ENCODE data around the gene MAGI2.

MAGI2 gene

DNA sequence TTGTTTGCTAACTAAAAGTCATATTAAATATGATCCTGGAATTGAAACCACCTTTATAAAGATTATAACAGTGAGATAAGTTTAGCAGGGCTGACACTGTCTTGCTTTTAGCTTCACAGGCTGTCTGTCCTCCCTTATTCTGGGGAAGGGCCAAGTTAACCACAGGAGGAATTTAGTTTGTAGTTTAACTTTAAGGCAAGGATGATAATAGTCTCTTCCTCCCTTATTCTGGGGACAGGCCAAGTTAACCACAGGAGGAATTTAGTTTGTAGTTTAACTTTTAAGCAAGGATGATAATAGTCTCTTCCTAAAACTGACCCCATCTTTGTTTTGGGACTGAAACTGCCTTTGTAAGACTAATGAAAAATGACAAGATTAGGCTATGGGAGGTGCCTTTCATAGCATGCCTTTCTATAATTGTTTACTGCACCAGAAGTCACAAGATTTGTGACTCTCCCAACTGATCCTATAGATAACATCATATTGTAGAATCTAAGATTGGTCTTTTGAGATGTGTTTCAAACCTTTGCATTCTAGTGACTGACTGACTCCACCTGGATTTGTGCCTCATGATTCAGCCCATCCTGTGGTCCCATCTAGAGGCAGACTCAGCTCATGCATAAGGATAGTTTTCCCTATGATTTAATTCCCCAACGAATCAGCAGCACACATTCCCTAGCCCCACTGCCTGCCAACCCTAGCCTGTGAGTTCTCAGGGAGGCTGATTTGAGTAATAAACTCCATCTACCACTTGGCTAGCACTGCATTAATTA lies 212.0 kb downstream of the MAGI2 start:
- FAIRE-seq: peak; percentile 99

DNA sequence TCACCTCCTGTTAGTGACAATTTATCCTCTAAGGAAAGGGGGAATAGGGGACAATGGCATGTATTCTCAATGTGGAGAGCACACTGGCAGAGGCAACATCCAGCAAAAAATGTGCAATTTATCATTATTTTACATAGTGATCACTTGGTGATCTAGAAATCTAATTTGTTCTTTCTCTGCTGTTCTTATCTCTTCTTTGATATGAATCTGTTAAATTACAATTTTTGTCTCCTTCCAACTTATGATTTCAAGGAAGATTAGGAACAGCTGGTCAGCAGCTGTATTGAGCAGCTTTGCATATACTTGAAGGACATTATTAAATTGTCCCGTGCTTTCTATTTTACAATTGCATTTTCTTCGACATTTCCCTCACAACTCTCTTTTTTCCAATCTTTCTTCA lies 213.1 kb downstream of the MAGI2 start:
- peak; percentile 29 for FAIRE-seq

DNA sequence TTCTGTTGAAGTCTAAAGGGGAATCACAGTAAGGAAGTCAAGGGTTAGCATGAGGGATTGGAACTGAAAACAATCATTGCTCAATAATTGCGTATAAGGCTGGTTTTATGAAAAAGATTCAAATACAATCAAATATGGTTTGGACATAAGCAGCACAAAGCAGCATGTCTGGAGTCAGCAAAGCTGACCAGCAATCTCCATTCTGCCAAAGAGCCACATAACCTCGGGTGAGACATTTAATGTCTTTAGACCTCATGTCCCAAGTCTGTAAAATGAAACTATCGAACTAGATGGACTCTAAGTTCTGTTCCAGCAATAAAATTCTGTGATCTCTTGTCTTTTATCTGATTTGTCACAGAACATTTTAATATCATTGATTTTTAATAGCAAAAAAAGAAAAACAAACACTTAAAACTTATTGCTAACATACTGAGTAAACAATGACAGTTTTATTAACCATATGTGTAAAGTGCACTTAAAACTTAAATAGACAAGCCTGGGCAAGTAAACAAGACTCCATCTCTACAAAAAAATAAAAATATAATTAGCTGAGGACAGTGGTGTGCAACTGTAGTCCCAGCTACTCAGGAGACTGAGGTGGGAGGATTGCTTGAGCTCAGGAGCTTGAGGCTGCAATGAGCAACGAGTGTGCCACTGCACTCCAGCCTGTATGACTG lies 217.0 kb downstream of the MAGI2 start:
- peak; percentile 96 for FAIRE-seq

DNA sequence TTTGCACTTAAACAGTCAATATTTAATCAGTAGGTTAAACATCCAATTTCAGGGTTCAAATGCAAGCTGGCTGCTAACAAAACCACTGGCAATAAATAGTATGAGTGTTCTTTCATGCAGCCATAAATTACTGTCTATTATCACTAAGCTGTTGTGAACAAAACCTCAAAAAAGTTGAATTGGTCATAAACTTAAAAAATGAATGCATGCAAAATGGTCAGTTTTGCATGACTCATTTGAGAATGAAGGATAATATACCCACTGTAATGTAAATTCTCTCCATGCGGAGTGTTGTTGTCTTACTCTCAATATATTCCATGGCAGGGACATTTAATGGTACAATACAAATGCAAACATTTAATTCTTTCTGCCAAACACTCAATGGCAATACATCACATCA lies 226.4 kb downstream of the MAGI2 start:
- no peak for FAIRE-seq

DNA sequence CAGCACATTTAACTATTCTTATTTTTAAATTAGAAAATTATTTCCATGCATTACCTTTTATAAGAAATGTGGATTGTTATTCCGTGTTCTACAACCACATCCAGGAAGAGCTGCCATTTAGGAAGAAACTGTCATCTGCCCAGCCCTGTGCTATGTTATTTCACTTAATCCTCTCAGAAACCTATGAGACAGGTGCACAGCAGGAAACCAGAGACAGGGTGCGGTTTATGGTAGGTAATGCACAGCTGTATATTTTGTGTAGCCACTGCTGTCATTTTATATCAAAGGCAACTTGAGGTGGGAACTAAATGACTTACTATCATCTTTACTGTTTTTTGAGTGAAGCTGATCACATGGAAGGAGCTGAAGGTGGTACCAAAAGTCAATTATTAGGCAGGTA lies 232.3 kb downstream of the MAGI2 start:
- FAIRE-seq: no peak

DNA sequence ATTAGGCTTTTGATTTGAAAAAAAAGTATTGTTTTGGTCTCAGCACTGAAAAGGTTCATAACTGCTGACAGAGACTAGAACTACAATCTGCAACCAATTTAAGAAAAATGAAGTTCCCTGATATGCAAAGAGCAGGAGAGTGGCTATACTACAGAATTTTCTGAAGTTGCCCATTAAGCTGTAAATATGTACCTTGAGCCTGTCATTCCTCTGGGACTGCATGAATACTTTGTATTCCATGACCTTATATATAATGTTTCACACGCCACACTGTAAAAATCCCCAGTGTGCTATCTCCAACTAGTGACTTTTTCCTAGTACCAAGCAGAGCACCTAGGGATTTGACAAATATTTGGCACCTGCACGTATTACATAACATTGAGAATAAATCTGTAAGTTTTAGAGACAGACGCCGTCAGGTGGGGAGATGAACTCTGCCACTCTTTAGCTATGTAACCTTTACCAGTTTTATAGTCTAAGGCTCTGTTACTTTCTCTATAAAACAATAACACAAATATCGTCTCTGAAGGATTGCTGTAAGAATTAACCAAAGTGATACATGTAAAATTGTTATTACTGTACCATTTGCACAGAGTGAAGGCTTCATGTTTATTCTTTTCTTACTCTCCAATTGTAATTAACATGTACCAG lies 235.4 kb downstream of the MAGI2 start:
- FAIRE-seq: no peak

DNA sequence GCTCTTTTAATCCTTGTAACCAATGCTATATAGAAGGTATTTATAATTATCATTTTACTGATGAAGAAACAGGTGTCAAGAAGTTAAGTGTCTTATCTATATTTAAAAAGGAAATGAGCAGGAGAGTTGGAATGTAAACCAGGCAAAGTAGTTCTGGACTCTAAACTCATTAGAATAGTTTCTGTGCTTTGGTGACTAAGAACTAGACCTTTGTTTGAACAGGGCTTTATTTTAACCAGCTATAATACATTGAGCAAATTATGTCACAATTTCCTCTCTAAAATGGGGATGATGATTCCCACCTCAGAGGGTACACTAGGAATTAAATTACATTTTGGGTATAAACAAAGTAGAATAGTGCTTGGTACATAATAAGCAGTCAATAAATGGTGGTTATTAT lies 236.0 kb downstream of the MAGI2 start:
- FAIRE-seq: no peak

DNA sequence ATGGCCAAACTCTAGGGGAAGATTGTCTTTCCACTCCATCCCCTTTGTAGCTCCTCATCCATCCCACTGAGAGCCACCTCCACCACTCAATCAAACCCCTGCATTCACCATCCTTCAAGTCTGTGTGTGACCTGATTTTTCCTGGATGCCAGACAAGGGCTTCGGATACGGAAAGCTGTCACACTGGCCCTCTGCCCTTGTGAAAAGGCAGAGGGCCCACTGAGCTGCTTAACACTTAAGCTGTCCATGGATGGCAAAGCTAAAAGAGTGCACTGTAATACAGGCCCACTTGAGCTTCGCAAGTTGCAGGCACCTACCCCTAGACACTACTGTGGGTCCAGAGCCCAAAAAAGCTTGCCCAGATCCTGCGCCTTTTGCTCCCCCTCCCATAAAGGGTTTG lies 237.2 kb downstream of the MAGI2 start:
- FAIRE-seq: no peak

DNA sequence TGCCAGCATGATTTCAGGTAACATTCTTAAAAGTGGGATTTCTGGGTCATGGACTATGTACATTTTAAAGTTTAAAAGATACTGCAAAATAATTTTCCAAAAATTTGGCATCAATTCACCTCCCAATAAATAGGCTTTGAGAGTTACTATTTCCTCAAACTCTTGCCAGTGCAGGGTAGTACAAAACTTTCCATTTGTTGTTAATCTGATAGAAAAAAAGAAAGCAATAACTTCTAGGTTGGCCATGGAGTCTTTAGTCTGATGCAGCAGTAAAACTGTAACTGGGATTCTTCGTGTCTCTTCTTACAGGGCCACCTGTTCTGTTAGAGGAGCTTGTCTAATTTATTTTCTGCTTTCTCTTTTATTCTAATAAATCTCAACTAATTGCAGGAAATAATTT lies 241.1 kb downstream of the MAGI2 start:
- FAIRE-seq: no peak

DNA sequence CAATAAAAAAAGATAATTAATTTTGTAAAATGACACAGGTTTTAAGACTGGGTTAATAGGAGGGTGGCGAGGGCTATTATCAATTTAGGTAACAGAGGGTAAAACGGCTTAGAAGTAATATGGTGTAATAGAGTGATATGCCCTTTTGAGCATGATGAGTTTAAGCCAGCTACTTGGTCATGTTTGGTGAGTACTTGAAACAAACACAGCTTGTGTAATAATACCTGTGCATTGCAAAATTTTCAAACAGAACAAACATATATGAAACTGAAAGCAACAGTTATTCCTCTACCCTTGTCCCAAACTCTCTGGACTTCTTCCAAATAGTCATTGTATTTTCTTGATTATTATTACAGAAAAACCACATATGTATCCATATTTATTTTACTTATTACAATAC lies 241.7 kb downstream of the MAGI2 start:
- no peak for FAIRE-seq

DNA sequence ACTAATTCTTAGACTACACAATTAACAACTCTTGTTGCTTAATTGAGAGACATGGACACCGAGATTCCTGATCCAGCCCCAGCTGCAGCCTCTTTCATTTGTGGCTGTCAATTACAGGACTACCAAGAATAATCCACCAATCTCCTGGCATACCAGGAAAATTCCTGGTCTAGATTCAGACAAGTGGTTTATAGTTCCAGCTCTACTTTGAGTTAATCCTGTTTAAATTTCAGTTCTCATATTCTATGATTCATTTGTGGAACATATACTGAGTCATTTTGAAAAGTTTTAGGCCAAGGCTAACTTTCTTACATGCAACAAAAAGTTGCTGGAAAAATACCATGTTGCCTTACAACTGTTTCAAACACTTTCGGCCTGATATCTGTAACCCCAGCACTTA lies 253.5 kb downstream of the MAGI2 start:
- FAIRE-seq: no peak

DNA sequence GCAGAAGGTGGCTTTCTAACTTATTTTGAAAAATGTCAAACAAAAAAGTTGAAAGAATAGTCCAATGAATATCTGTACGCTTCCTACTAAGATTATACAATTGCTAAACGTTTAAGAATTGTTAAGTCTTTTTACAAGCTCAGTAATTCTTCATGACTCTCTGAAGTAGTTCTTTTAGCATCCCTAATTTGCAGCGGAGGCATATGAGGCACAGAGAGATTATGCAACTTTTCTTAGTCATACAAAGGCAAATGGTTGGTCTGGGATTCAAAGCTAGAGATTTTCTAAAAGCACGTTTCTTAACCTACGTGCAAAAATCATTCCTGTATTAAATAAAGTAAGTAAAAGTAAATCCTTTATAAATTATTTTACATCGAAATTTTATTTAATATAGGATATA lies 254.2 kb downstream of the MAGI2 start:
- no peak for FAIRE-seq

DNA sequence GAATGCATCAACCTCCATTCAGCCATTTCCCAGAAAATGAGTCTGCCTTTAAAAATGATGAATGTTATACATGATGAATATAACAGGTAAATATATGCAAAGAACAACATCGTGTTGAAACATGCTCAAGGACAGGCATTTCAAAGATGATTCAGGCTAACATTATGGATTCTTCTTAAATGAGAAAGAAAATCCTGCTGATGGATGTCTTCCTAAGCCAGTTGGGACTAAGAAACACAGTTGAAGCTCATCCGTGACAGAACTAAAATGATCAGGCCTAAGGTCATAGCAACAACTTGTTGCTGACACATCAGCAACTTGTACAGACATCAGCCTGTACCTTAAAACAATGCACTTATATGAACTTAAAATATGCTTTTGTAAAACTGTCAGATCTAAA lies 267.9 kb downstream of the MAGI2 start:
- no peak for FAIRE-seq

DNA sequence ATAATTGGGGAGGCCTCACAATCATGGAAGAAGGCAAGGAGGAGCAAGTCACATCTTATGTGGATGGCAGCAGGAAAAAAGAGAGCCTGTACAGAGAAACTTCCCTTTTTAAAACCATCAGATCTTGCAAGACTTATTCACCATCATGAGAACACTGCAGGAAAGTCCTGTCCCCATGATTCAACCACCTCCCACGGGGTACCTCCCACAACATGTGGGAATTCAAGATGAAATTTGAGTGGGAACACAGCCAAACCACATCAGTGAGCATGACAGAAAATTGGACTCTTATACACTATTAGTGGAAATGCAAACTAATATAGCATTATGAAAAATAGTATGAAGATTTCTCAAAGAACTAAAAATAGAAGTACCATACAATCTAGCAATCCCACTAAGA lies 271.2 kb downstream of the MAGI2 start:
- FAIRE-seq: no peak

DNA sequence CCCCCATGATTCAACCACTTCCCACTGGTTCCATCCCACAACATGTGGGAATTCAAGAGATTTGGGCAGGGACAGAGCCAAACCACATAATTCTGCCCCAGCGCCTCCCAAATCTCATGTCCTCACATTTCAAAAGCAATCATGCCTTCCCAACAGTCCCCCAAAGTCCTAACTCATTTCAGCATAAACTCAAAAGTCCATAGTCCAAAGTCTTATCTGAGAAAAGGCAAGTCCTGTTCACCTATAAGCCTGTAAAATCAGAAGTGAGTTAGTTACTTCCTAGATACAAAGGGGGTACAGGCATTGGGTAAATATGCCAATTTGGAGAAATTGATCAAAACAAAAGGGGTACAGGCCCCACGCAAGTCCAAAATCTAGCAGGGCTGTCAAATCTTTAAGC lies 272.9 kb downstream of the MAGI2 start:
- no peak for FAIRE-seq

DNA sequence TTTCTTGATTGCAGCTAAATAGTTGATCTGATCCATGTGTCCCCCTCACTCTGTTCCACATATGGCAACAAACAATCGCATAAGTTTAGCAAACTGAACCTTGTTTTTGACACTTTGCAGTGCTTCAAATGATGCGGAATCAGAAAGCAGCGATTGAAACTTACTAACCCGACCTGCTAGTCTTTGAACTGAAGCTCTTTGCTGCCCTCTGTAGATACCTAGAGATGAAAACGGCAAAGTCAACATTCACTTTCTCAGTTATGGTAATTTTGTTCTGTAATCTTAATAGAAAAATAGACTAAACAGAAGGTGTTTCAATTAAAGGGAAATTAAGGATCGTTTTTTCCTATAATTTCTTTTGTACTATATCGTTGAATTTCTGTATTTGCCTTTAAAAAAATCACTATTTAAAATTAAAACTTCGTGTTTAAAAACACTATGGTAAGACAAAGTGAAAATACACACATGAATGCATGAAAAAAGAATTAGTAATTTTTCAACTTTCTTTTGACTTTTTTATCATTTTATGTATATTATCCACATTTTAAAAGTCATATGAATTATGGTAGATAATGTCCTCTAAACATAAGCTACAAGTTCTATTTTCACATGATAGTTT lies 276.5 kb downstream of the MAGI2 start:
- FAIRE-seq: peak; percentile 92

DNA sequence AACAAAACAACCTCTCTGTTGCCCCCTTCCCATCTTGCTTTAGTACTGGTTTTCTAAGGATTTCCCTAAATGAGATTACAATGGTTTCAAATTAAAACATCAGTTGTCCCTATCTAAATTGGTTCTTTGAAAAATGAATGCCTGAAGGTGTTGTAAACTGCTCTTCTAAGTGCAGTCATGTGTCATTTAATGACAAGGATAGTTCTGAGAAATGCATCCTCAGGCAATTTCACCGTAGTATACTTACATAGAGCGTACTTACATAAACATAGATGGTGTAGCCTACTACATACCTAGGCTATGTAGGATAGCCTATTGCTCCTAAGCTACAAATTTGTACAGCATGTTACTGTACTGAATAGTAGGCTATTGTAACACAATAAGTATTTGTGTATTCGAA lies 278.1 kb downstream of the MAGI2 start:
- no peak for FAIRE-seq

DNA sequence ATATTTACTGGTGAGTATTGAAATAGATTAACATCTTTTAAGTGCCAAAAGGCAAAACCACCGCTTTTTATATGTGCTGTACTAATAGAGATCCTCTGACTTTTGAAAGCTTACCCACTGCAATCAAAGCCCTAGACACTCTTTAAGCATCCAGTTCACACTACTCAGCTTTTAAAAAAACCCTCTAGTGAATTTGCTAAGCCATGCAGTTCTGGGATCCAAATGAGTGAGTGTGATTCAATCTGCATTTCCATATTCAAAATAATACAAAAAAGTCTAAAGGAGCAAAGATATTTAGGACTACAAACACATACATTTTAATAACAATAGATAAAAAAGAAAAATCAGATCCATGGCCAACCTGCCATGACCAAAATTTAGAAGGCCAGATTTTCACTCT lies 288.2 kb downstream of the MAGI2 start:
- FAIRE-seq: no peak

DNA sequence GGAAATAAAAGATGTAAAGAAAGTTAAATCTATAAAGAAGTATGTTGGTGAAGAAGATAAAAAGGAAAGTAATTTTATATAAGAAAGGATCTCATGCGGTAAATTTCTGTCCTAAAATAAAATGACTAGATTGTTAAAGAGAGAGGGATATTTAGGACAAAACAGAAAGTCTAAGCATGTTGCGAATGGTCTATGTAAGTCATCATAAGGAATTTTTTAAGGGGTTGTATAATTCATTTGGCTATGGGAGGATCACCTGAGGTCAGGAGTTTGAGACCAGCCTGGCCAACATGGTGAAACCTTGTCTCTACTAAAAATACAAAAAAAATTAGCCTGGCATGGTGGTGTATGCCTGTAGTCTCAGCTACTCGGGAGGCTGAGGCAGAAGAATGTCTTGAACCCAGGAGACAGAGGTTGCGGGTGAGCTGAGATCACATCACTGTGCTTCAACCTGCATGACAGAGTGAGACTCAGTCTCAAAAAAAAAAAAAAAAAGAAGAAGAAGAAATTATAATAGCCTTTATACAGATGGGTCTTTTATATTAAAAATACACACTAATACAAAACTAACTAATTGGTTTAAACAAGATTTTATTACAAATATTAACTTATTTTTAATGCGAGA lies 294.3 kb downstream of the MAGI2 start:
- FAIRE-seq: no peak

DNA sequence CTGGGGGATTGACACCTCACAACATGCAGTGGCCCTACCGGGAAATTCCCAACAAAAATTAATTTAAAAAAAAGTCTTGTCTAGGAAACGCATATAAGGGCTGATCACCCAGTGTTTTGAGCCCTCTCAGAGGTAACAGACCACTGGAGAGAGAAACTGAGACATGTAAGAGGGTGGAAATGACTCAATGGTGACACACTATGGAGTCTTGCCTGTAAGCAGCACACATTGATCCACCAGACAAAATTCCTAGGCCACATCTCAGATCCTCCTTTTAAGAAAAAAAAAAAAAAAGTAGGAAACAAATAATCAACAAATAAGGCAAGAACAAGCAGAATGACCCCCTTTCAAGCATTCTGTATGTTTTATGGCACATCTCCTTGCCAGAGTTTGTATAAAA lies 296.2 kb downstream of the MAGI2 start:
- no peak for FAIRE-seq

DNA sequence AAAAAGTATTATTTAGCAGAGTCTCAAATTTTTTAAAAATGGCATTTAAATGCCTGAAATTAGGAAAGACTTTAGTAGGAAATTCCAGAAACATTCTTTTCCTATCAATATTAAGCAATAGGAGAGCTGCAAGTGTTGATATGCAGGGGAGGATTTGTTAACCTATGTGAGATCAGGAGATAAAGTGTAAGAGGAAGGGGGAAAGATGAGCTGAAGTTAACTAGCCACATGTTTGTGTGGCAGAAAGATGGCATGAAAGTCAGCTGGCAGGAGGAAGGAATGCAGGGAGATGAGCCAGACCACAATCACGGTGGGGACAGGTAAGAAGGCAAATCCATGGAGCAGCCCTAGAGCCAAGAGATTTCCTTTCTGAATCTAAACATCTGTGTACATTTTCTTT lies 303.6 kb downstream of the MAGI2 start:
- no peak for FAIRE-seq

DNA sequence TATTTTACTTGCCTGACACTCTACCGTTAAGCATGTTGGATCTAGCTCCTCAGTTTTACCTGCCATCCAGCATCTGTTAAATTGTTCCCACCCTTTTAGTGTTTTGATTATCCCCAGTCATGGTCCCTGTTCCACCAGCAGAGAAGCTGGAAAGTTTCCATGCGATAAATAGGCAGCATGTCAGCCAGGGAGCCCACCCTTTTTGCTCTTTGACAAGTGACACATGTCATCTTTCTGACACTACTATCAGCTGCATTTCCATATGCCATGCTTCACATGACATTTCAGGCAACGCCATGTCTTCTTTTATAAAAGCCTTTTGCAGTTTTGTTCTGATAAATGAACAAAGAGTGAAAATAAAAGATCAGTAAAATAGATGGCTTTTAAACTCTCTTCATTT lies 310.8 kb downstream of the MAGI2 start:
- FAIRE-seq: no peak

DNA sequence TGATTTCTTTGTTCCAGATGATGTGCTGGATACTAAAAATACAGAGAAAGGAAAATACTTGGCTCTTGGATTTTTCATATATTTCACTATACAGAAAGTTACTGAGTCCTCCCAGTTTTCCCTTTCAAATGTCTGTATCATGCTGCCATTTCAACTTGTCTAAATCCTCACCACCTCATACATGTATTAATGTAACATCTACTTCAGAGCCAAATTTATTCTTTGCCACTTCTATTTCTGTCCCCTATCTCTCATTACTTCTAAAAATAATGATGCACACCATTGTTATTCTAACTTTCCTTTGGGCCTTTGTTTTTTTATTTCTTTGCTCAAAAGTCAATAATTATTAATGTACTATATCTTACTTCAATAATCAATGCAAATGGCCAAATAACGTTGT lies 312.2 kb downstream of the MAGI2 start:
- FAIRE-seq: no peak
